GM18499 (cell line): ENCODE measurements around the gene ANGEL1.

Experiments
- ATAC-seq: cut with Tn5 transposase; IDR thresholded peaks from one replicate; pipeline ENCODE4 v1.9.1; 2021; ENCODE audit warnings: moderate number of reproducible peaks; ENCODE audit not compliant: insufficient read depth, unreplicated experiment

Gene ANGEL1

GRCh38 chr14:76820700-76821099 is 8.0 kb upstream of the ANGEL1 start:
- no peak for ATAC-seq

DNA sequence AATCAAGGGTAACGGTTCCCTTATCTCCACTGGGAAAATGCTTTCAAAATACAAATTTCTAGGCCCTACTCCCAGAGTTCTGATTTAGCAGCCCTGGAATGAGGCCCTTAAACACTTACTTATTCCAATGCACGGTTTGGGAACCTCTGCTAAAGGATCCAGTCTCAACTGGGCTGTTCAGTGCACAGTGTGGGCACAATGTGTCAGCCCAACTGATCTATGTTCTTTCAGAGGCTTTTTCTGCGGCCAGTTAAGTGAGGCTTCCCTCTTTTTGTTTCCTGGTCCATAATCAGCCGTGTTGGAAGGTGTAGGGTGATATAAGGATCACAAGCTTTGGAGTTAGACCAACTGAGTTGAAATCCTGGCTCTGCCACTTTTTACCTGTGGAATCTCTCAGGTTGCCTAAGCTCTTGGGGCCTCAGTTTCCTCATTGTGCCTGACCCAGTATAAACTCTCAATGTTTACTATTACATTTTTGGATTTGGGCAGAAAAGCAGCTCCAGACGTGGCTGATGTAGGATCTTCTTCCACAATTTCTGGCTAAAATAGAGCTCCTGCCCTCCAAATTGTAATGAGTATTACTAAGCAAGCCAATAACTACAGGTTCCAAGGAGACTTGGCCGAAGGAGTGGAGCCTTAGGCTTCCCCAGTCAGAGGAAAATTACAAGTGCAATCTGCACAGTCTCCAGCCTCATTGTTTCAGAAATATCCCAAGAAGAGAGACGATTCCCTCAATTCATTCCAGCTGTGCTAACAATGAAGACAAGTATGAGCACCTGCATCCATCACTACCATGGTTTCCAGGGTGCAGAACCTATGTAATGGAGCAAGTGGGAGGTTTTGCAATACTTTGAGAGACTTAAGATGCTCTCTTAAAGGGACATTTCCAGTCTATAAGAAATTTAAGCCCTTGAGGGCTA is 2.3 kb upstream of the ANGEL1 start:
- no peak for ATAC-seq

GRCh38 chr14:76812093-76812421 is 625 bp downstream of the ANGEL1 start:
- ATAC-seq: no peak

DNA sequence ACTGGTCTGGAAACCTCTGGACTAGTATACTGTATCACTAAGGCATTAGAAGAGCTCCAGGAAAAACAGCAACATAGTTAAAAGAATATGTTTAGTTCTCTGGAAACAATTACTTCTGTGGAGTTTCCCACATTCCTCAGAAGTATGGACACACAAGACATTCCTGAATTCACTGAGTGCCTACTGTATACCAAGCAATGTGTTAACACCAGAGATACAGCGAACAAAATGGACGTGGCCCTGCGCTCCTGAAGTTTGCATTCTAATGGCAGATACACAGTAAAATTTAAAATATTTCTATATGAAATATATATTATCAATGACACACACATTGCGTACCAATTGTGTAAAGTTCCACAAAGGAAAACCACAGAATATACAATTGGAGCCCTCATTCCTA is 1.1 kb downstream of the ANGEL1 start:
- ATAC-seq: no peak

- ATAC-seq: no peak
Measured at GRCh38 chr14:76810953-76811400, 1.7 kb downstream of the ANGEL1 start.

GRCh38 chr14:76810525-76810924 is 2.2 kb downstream of the ANGEL1 start:
- ATAC-seq: no peak

GRCh38 chr14:76808990-76809389 is 3.7 kb downstream of the ANGEL1 start:
- no peak for ATAC-seq

DNA sequence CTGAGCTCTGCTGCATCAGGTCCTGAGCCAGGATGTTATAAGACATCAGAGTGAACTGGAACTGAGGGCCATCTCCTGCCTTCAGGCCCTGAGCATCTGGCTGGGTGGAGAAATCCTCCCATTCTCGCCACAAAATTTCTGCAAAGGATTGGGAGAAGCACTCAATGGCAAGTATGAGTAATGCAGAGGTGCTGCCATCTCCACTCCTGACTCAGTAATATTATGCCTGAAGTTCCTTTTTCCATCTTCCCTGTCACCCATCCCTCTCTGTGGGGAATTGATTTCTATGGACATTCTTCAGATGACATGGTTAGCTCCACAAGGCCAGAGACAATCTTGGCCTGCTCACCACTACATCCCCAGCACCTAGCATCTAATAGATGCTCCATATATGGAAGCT is 4.7 kb downstream of the ANGEL1 start:
- no peak for ATAC-seq

DNA sequence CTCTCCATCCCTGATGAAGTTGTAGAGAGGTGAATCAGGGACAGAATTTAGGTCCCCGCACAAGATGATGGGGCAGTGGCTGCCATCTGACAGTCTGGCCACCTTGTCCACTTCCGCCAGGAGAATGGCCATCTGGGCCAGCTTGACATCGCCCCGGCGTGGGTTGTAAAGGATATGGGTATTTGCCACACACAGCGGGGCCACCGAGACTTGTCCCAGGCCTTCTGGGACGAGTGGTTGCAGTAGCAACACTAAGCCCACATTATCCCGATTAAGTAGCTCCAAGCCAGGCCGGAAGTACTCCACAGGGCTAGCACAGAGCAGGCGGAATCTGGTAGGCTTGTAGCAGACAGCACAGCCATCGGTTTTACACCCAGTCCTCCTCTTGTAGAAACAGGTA is 6.2 kb downstream of the ANGEL1 start:
- ATAC-seq: no peak

DNA sequence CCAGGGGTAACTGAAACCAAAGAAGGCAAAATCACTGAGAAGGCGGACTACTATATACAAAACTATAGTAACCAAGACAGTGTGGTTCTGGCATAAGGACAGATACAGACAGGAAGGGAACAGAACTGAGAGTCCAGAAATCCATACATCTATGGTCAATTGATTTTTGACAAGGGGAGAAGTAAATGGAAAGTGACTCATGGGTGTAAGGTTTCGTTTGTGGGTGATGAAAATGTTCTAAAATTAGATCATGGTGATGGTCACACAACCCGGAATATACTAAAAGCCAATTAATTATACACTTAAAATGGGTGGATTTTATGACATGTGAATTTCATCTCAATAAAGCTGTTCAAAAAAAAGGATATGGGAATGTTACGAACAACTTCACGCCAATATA is 18.7 kb downstream of the ANGEL1 start:
- ATAC-seq: no peak

GRCh38 chr14:76793324-76793723 is 19.4 kb downstream of the ANGEL1 start:
- no peak for ATAC-seq

DNA sequence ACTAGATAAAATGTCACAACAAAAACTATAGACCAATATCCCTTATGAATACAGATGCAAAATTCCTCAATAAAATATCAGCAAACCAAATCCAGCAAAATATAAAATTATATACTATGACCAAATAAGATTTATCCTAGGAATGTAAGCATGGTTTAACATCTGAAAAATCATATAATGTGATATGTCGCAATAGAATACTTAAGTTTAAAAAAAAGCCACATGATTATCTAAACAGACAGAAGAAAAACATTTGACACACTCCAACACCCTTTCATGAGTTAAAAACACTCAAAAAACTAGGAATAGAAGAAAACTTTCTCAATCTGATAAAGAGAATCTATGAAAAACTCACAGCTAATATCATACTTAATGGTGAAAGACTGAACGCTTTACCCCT is 20.3 kb downstream of the ANGEL1 start:
- no peak for ATAC-seq

DNA sequence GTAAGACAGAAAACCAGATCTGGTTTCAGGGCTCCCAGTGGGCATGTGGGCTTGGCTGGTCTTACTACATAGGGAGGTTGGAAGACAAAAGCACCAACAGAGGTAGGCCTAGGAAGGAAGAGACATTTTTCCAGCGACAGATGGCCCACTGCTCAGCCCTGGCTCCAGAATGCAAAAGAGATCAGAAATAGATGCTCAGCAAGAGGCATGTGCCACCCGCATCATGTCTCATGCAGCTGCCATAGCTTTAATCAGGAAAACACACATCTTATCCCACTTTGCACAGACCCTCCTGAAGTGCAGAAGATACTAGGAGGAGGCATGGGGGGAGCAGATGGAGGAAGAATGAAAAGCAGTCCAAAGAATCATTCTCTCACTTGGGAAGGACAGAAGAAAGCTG is 26.1 kb downstream of the ANGEL1 start:
- ATAC-seq: no peak

DNA sequence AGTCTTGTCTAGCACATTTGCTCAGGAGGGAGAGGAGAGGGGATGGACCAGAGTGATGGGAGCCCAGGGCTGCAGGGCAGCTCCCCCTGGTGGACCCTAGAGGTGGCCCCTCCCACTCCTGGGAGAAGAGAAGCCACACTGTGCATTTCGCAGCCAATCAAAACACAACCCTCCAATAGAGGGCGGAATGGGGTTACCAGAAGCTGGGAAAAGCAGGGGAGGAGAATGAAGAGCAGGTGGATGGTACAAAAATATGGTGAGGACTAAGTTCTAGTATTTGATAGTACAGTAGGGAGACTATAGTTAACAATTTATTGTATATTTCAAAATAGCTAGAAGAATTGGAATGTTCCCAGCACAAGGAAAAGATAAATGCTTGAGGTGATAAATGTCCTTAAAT is 27.8 kb downstream of the ANGEL1 start:
- ATAC-seq: no peak

GRCh38 chr14:76784266-76784874 is 28.3 kb downstream of the ANGEL1 start:
- no peak for ATAC-seq

GRCh38 chr14:76782885-76783566 is 29.7 kb downstream of the ANGEL1 start:
- ATAC-seq: no peak

GRCh38 chr14:76782115-76782884 is 30.4 kb downstream of the ANGEL1 start:
- ATAC-seq: no peak

DNA sequence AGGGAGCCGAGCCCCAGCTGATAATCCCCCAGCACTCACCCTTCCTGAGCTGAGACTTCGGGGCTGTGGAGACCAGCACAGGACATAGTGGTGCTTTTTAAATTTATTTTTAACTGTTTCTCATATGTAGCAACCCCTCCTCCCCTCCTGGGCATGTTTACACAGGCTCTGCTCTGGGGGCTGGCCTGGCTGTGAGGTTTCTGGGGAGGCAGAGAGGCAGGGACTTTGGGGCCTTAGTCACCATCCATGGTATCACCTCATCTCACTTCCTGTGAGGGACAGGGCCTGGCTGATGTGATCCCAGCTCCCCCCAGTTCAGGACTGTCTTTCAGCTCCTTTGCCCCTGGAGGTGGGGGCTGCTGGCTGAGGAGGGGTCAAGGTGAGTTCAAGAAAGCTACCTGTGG is 31.0 kb downstream of the ANGEL1 start:
- ATAC-seq: no peak

DNA sequence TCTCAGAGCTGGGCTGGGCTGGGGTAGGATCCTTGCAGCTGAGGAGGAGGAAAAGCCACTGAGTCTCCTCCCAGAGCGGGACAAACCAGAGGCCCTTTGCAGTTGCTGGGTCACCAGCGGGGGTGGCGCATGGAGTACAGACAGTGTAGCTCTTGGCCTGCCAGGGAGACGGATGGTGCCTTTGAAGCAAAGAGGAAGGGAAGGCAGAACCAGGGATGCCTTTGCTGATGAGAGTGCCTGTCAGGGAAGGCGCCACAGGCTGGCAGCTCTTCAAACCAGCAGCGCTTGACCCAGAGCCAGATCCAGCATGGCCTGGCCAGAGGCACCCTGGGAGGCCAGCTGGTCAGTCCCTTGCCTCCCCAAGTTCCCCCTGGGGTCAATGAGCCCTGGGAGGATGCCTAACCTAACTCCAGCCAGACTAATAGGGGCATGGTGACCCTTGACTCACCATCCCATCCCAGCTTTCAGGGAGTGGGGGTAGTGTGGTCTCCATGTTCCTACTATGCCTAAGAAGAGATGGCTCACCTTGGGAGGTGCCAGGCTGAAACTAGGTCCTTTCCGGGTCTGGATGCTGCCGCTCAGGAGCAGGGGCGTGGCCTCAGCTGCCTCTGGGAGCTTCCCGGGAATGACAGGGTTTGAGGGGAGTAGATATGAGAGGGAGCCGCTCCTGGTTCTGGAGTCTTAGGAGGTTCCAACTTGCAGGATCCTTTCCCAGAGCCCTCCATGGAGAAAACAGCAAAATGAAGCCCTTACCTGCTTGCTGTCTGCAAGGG is 31.6 kb downstream of the ANGEL1 start:
- no peak for ATAC-seq

DNA sequence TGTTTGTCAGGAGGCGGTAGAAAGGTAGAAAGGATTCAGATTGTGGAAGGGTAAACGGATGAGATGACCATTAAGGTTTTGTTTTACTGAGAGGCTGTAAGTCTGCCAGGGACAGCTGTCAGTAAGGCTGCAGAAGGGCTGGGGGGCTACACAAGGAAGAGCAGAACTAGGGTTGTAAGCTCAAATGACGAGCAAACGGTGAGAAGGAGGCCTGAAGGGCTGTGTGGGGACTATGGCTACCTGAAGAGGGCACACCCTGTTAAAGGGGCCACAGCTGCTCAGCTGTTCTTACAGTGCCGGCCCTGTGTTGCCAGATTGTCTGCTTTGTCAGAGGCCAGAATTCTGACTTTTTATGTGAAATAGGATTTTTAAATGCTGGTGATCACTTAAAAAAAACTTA is 32.3 kb downstream of the ANGEL1 start:
- no peak for ATAC-seq
